GM12878 (cell line): Measurements from ENCODE around the gene VKORC1. TPM values are rescaled to one million over a fixed set of nuclear protein-coding genes. Genes with fewer than 3 reads are reported as not detected.
"Not testable (repeated sequence)": the region's sequence is repeated elsewhere in the genome, so short reads cannot be mapped to it uniquely, and the experiment has no call there.

ENCODE experiments used
- ATAC-seq: fragments of 200-7000 bp; cut with Tn5 transposase; 3 replicates; pipeline ENCODE4 v1.9.1; 2020; ENCODE audit warnings: mild to moderate bottlenecking, moderate library complexity
- BruUV-seq: library from RNA; stranded (reverse); fragments of 400-500 nt; replicated peaks from 2 replicates; lab custom pipeline; 2021; lab: Mats Ljungman, UMichigan
- CTCF ChIA-PET: fragments of 300-600 bp; sonication (Branson Sonifier 250); formaldehyde crosslinking; extraction: SDS; loops from one replicate; lab custom pipeline; 2021; ENCODE audit warnings: inconsistent platforms; lab: Yijun Ruan, JAX
- POLR2A ChIA-PET: fragments of 350-600 bp; formaldehyde crosslinking; extraction: SDS; loops from one replicate; lab custom pipeline; 2021; ENCODE audit warnings: inconsistent platforms; lab: Charles Lee
- RAD21 ChIA-PET: fragments of 300-600 bp; sonication (Branson Sonifier 250); formaldehyde crosslinking; loops from one replicate; lab custom pipeline; 2023; ENCODE audit warnings: antibody characterized with exemption; ENCODE audit not compliant: unreplicated experiment; lab: Charles Lee
- SMC1A ChIA-PET: fragments of 300-600 bp; sonication (Branson Sonifier 250); formaldehyde crosslinking; loops from one replicate; lab custom pipeline; 2023; ENCODE audit not compliant: unreplicated experiment, uncharacterized antibody; lab: Charles Lee
- DNase-seq: peaks from one replicate; pipeline ENCODE4 v3.0.0-alpha.2; 2011; ENCODE audit warnings: low read depth, low spot score
- FAIRE-seq: peaks from 3 replicates; lab custom pipeline; 2011; peaks lifted over from hg19 to GRCh38; lab: Jason Lieb, UNC
- H2AFZ ChIP-seq: 2 replicates; pipeline ENCODE4 v1.6.0; 2011; ENCODE audit warnings: low read depth, low read length, control low read depth; ENCODE audit not compliant: control insufficient read depth
- H3K27ac ChIP-seq: 2 replicates; pipeline ENCODE4 v1.5.1; 2011; ENCODE audit warnings: control low read depth; ENCODE audit not compliant: control insufficient read depth, insufficient read depth
- H3K27me3 ChIP-seq, 2 experiments: replicated peaks in 1 of 2; 2 replicates each; pipeline versions ENCODE4 v1.6.0 to v1.6.1; 2011; ENCODE audit warnings: low read length in 1 of 2; ENCODE audit not compliant: control insufficient read depth in 2 of 2, insufficient read depth in 2 of 2
- H3K36me3 ChIP-seq, 2 experiments: 2 replicates each; pipeline ENCODE4 v1.5.1; 2011; ENCODE audit warnings: low read length in 1 of 2; ENCODE audit not compliant: control insufficient read depth in 2 of 2, insufficient read depth in 2 of 2
- H3K4me1 ChIP-seq: 2 replicates; pipeline ENCODE4 v1.6.1; 2011; ENCODE audit warnings: mild to moderate bottlenecking, low read length, moderate library complexity, mixed read lengths; ENCODE audit not compliant: control insufficient read depth, insufficient read depth
- H3K4me2 ChIP-seq: 2 replicates; pipeline ENCODE4 v1.6.0; 2011; ENCODE audit warnings: control low read depth; ENCODE audit not compliant: control insufficient read depth, insufficient read depth
- H3K4me3 ChIP-seq: fragments of 200-600 bp; sonication (generic); 2 replicates; pipeline ENCODE4 v1.5.1; 2016
- H3K79me2 ChIP-seq: 2 replicates; pipeline ENCODE4 v1.6.0; 2011; ENCODE audit warnings: low read length; ENCODE audit not compliant: control insufficient read depth, insufficient read depth
- H3K9ac ChIP-seq: 2 replicates; pipeline ENCODE4 v1.8.0; 2011; ENCODE audit warnings: low read length, control low read depth, mixed read lengths; ENCODE audit not compliant: control insufficient read depth, insufficient read depth
- H3K9me3 ChIP-seq: replicated peaks from 3 replicates; pipeline ENCODE4 v1.5.1; 2011; ENCODE audit warnings: mild to moderate bottlenecking, low read length; ENCODE audit not compliant: control insufficient read depth, insufficient read depth
- H4K20me1 ChIP-seq: 2 replicates; pipeline ENCODE4 v1.6.0; 2011; ENCODE audit not compliant: control insufficient read depth, insufficient read depth
- MYB ChIP-seq: fragments of 150-350 bp; IDR thresholded peaks from 2 replicates; pipeline ENCODE4 v1.6.1; 2014; ENCODE audit warnings: mild to moderate bottlenecking, low read depth, low read length, borderline replicate concordance
- POU2F2 ChIP-seq: IDR thresholded peaks from 3 replicates; pipeline ENCODE4 v1.6.1; 2011; ENCODE audit warnings: low read depth, mild to moderate bottlenecking, low read length, borderline replicate concordance
- WGBS: methylation state at CpG from one replicate; pipeline ENCODE4 v1.1.6; 2016; ENCODE audit warnings: low lambda C conversion rate; ENCODE audit not compliant: insufficient replicate concordance, insufficient coverage; ENCODE audit errors: missing lambda C conversion rate; 5-methylcytosine and 5-hydroxymethylcytosine counted together
- in situ Hi-C: fragments of 300-500 bp; cut with MboI; formaldehyde crosslinking; loops from 9 replicates; pipeline ENCODE4 v1.14.3; 2018; ENCODE audit warnings: mixed read lengths
- intact Hi-C: fragments of 100-400 bp; cut with micrococcal nuclease; formaldehyde crosslinking; loops from one replicate; pipeline ENCODE4 v1.14.2; 2022; ENCODE audit not compliant: unreplicated experiment
- polyA plus RNA-seq, 11 experiments: library from polyadenylated mRNA; depleted of rRNA in 4 of 11; unstranded in 6 of 11; stranded (reverse) in 5 of 11; fragments of >200 nt; fragmentation: Nextera tagmentation in 4 of 11; fragmentation: Illumina TruSeq in 1 of 11; extraction: Ambion mirVana in 4 of 11; extraction: Trizol in 1 of 11; gene quantifications; 1 replicate in 1 of 11; 2 replicates in 10 of 11; pipeline versions ENCODE4 v1.2.1 to v1.2.3, GENCODE V29; 2011 to 2016; ENCODE audit warnings: inconsistent platforms in 2 of 11, missing spikeins in 2 of 11, low read depth in 1 of 11
- total RNA-seq, 4 experiments: library from RNA; depleted of rRNA in 3 of 4; stranded (reverse); fragments of >200 nt in 3 of 4; fragmentation: Illumina TruSeq in 1 of 4; extraction: Trizol in 1 of 4; gene quantifications; 2 replicates each; pipeline versions ENCODE4 v1.2.1 to v1.2.3, GENCODE V29; 2013 to 2021

Gene VKORC1
- total and polyA plus RNA-seq, 10 of the 15 experiments (the other 5 are each of a cell fraction or from before 2014, with no cell fraction given): 19.8 to 140 (median 57.7) TPM

GRCh38 chr16:31141489-31142108, 47.0 kb upstream of the VKORC1 start:
- peaks cover 9% of the 10 kb centered on the region for H3K4me1 ChIP-seq
- CTCF ChIA-PET: interaction anchor here (0.6 to 3.1 kb wide), 51 partner anchors 10 to 736 kb away, joined by 3 to 23 read pairs (median 4); partner anchors contain the start of genes BCKDK, FUS, HSD3B7 and KAT8
- 58% methylated on average over 10 of the region's 10 CpGs for WGBS
- peak overlapping the region; percentile 55 for H3K27ac ChIP-seq
- H4K20me1 ChIP-seq: peaks cover 3% of the 10 kb centered on the region; the same call in 1 of the 2 replicates
- H3K4me3 ChIP-seq: peak overlapping the region; percentile 63; the same call in 1 of the 2 replicates
- peak overlapping the region; percentile 74 for H2AFZ ChIP-seq
- H3K79me2 ChIP-seq: no peaks in the 10 kb centered on the region
- no TSS peak for BruUV-seq
- no peak overlapping the region for H3K9ac ChIP-seq
- intact Hi-C loops (loop anchor here (1.0 to 5.0 kb wide), 5 partner anchors 34 to 189 kb away; partner anchors contain the start of genes BCKDK, ZNF646 and ZNF668), in situ Hi-C loops (loop anchor here (10.0 kb wide), 1 partner anchor 733 kb away; the partner anchor contains the start of gene ZNF267)
- peak overlapping the region; percentile 85 for H3K4me2 ChIP-seq
- DNase-seq (no peak), FAIRE-seq (no peak)
- RAD21 ChIA-PET: interaction anchor here (0.6 to 3.3 kb wide), 42 partner anchors 10 to 736 kb away, joined by 3 to 48 read pairs (median 4); partner anchors contain the start of genes ARMC5, BCKDK, FUS and HSD3B7
- SMC1A ChIA-PET: interaction anchor here (0.8 to 1.7 kb wide), 22 partner anchors 9 to 732 kb away, joined by 3 to 12 read pairs (median 4); partner anchors contain the start of genes ARMC5, FUS, HSD3B7 and KAT8
- POLR2A ChIA-PET: interaction anchor here (0.5 to 2.1 kb wide), 21 partner anchors 15 to 777 kb away, joined by 3 to 24 read pairs (median 4); partner anchors contain the start of genes BCKDK, FUS, KAT8 and PYCARD
- TF ChIP-seq MYB: no peak
- 0 out of 3 replicates have a peak, but pooled peaks have one; percentile 8 for TF ChIP-seq POU2F2
- TF ChIP-seq, all 136 proteins: peak for 1
- H3K9me3 ChIP-seq: no peaks in the 10 kb centered on the region
- no peaks in the 10 kb centered on the region for H3K27me3 ChIP-seq
- no peaks in the 10 kb centered on the region for H3K36me3 ChIP-seq
- ATAC-seq: no peak

GRCh38 chr16:31141071-31141469, 46.5 kb upstream of the VKORC1 start:
- not testable (repeated sequence) for H3K4me2 ChIP-seq, H3K4me3 ChIP-seq, H3K27me3 ChIP-seq, H3K9me3 ChIP-seq, H3K4me1 ChIP-seq, H3K79me2 ChIP-seq, BruUV-seq, H4K20me1 ChIP-seq, ATAC-seq, H3K9ac ChIP-seq, H2AFZ ChIP-seq, DNase-seq, FAIRE-seq, H3K27ac ChIP-seq, H3K36me3 ChIP-seq
- intact Hi-C loops: loop anchor here (5.0 kb wide), 3 partner anchors 34 to 144 kb away; partner anchors contain the start of genes BCKDK, ZNF646 and ZNF668
- WGBS: 83% methylated on average over 9 of the region's 9 CpGs
- in situ Hi-C loops: loop anchor here (10.0 kb wide), 1 partner anchor 734 kb away; the partner anchor contains the start of gene ZNF267
- ChIA-PET SMC1A (interaction anchor here (1.4 kb wide), 1 partner anchor 317 kb away, joined by 4 read pairs; the partner anchor contains the start of gene ARMC5), CTCF (interaction anchor here (0.6 to 2.9 kb wide), 6 partner anchors 16 to 320 kb away, joined by 3 to 19 read pairs (median 6); partner anchors contain the start of gene BCKDK), RAD21 (interaction anchor here (1.1 to 1.9 kb wide), 3 partner anchors 68 to 203 kb away, joined by 4 to 25 read pairs (median 6); partner anchors contain the start of gene HSD3B7), POLR2A (interaction anchor here (1.6 to 2.0 kb wide), 2 partner anchors 33 to 68 kb away, joined by 13 to 16 read pairs; partner anchors contain the start of genes BCKDK, ZNF646 and ZNF668)
